HEK293 (cell line): ENCODE data around the gene ITGA4.

ENCODE experiments used
- CTCF ChIA-PET: fragments of 350-600 bp; formaldehyde crosslinking; extraction: SDS; loops from one replicate; lab custom pipeline; 2021; ENCODE audit warnings: antibody characterized with exemption; lab: Yijun Ruan, JAX
- POLR2A ChIA-PET: fragments of 300-600 bp; formaldehyde crosslinking; extraction: SDS; loops from one replicate; lab custom pipeline; 2020; ENCODE audit warnings: antibody characterized with exemption, inconsistent platforms; lab: Yijun Ruan, JAX
- H3K27ac ChIP-seq: fragments of 200-500 bp; sonication (Bioruptor generic); 2 replicates; pipeline ENCODE4 v1.5.1; 2014; ENCODE audit warnings: low read depth, low read length, control low read depth, inconsistent platforms; ENCODE audit errors: extremely low read depth
- H3K36me3 ChIP-seq, 2 experiments: fragments of 200-500 bp in 1 of 2; sonication (Bioruptor generic) in 1 of 2; 1 replicate in 1 of 2; 2 replicates in 1 of 2; pipeline ENCODE4 v1.5.1; 2014 to 2017; ENCODE audit warnings: inconsistent platforms in 2 of 2, low read length in 2 of 2; ENCODE audit not compliant: control insufficient read depth in 2 of 2, insufficient read depth in 1 of 2
- H3K4me1 ChIP-seq: fragments of 200-500 bp; sonication (Bioruptor generic); 2 replicates; pipeline ENCODE4 v1.5.1; 2014; ENCODE audit warnings: mild to moderate bottlenecking, low read length, inconsistent platforms; ENCODE audit not compliant: control insufficient read depth, insufficient read depth
- H3K4me3 ChIP-seq: 2 replicates; pipeline ENCODE4 v1.5.1; 2011; ENCODE audit warnings: low read depth, mild to moderate bottlenecking, control low read depth, low read length, moderate library complexity
- H3K9me3 ChIP-seq: fragments of 200-500 bp; sonication (Bioruptor generic); 2 replicates; pipeline ENCODE4 v1.5.1; 2014; ENCODE audit warnings: low read depth, low read length, inconsistent platforms; ENCODE audit not compliant: control insufficient read depth, insufficient read depth
- EGR2 ChIP-seq: fragments of 450-650 bp; formaldehyde crosslinking; IDR thresholded peaks from 2 replicates; pipeline ENCODE4 v1.5.1; 2016; ENCODE audit warnings: low read depth, missing biosample characterization, missing genetic modification characterization
- HOXA7 ChIP-seq: sonication (generic); formaldehyde crosslinking; IDR thresholded peaks from 2 replicates; pipeline ENCODE4 v1.8.1; 2022; ENCODE audit warnings: missing genetic modification reagents, borderline replicate concordance
- KLF10 ChIP-seq: fragments of 450-650 bp; IDR thresholded peaks from 2 replicates; pipeline ENCODE4 v1.5.1; 2018; ENCODE audit warnings: missing biosample characterization, mild to moderate bottlenecking, missing genetic modification characterization
- KLF8 ChIP-seq: fragments of 450-650 bp; formaldehyde crosslinking; IDR thresholded peaks from 2 replicates; pipeline ENCODE4 v1.5.1; 2016; ENCODE audit warnings: missing biosample characterization, missing genetic modification characterization
- ZEB2 ChIP-seq: fragments of 450-650 bp; formaldehyde crosslinking; IDR thresholded peaks from 2 replicates; pipeline ENCODE4 v1.5.1; 2016; ENCODE audit warnings: missing biosample characterization, missing genetic modification characterization
- ZNF169 ChIP-seq: fragments of 450-650 bp; formaldehyde crosslinking; IDR thresholded peaks from 2 replicates; pipeline ENCODE4 v1.5.1; 2016; ENCODE audit warnings: missing biosample characterization, missing genetic modification characterization
- ZNF223 ChIP-seq: fragments of 450-650 bp; formaldehyde crosslinking; IDR thresholded peaks from 2 replicates; pipeline ENCODE4 v1.5.1; 2016; ENCODE audit warnings: missing biosample characterization, missing genetic modification characterization
- ZNF404 ChIP-seq: fragments of 450-650 bp; formaldehyde crosslinking; IDR thresholded peaks from 2 replicates; pipeline ENCODE4 v1.5.1; 2017; ENCODE audit warnings: missing biosample characterization, missing genetic modification characterization
- ZNF585B ChIP-seq: fragments of 450-650 bp; formaldehyde crosslinking; IDR thresholded peaks from 2 replicates; pipeline ENCODE4 v1.5.1; 2016; ENCODE audit warnings: missing biosample characterization, missing genetic modification characterization
- ZNF776 ChIP-seq: fragments of 450-650 bp; formaldehyde crosslinking; IDR thresholded peaks from 2 replicates; pipeline ENCODE4 v1.5.0; 2017; ENCODE audit warnings: missing biosample characterization, missing genetic modification characterization, borderline replicate concordance
- ZNF830 ChIP-seq: fragments of 450-650 bp; IDR thresholded peaks from 2 replicates; pipeline ENCODE4 v1.5.0; 2018; ENCODE audit warnings: missing biosample characterization, missing genetic modification characterization, low read depth, mild to moderate bottlenecking, moderate library complexity
- ZSCAN16 ChIP-seq: fragments of 450-650 bp; formaldehyde crosslinking; IDR thresholded peaks from 2 replicates; pipeline ENCODE4 v1.5.1; 2016; ENCODE audit warnings: missing biosample characterization, missing genetic modification characterization
- TF ChIP-seq, protein P1 (sequence below): fragments of 450-650 bp; formaldehyde crosslinking; IDR thresholded peaks from 2 replicates; pipeline ENCODE4 v1.5.1; 2016; ENCODE audit warnings: missing biosample characterization, missing genetic modification characterization, borderline replicate concordance
- TF ChIP-seq, protein P2 (sequence below): fragments of 450-650 bp; formaldehyde crosslinking; IDR thresholded peaks from 2 replicates; pipeline ENCODE4 v1.5.1; 2016; ENCODE audit warnings: missing biosample characterization, missing genetic modification characterization
- TF ChIP-seq, protein P3 (sequence below): fragments of 450-650 bp; formaldehyde crosslinking; conservative IDR thresholded peaks from 2 replicates; pipeline ENCODE4 v1.5.1; 2016; ENCODE audit warnings: low read depth, missing biosample characterization, missing genetic modification characterization

Gene ITGA4

DNA sequence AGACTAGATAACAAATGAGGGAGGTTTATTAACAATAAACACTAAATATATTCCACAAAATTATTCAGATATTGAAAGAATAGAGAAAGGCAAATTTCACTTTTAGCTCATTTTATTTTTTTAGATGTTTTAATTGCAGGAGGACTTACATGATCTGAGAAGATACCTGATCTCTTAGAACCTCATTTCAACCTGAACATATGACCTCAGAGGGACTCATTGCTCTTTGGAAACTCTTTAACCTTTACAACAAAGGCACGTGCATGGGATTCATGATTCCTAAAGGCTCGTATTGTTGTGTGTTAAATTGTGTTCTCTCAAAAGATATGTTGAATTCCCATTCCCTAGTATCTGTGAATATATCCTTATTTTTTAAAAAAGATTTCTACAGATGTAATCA, 35.7 kb upstream of the ITGA4 start:
- no peaks in the 10 kb centered on the region for H3K9me3 ChIP-seq
- ChIA-PET POLR2A (no interaction called here), CTCF (interaction anchor here (1.4 kb wide), 1 partner anchor 10 kb away, joined by 3 read pairs; no protein-coding TSS in a partner anchor)
- TF ChIP-seq ZNF169 (no peak), EGR2 (no peak), HOXA7 (CRISPR knock-in tag) (no peak), ZSCAN16 (tag by site-specific recombination) (no peak), ZNF404 (tag by site-specific recombination) (no peak)
- TF ChIP-seq, protein P1, sequence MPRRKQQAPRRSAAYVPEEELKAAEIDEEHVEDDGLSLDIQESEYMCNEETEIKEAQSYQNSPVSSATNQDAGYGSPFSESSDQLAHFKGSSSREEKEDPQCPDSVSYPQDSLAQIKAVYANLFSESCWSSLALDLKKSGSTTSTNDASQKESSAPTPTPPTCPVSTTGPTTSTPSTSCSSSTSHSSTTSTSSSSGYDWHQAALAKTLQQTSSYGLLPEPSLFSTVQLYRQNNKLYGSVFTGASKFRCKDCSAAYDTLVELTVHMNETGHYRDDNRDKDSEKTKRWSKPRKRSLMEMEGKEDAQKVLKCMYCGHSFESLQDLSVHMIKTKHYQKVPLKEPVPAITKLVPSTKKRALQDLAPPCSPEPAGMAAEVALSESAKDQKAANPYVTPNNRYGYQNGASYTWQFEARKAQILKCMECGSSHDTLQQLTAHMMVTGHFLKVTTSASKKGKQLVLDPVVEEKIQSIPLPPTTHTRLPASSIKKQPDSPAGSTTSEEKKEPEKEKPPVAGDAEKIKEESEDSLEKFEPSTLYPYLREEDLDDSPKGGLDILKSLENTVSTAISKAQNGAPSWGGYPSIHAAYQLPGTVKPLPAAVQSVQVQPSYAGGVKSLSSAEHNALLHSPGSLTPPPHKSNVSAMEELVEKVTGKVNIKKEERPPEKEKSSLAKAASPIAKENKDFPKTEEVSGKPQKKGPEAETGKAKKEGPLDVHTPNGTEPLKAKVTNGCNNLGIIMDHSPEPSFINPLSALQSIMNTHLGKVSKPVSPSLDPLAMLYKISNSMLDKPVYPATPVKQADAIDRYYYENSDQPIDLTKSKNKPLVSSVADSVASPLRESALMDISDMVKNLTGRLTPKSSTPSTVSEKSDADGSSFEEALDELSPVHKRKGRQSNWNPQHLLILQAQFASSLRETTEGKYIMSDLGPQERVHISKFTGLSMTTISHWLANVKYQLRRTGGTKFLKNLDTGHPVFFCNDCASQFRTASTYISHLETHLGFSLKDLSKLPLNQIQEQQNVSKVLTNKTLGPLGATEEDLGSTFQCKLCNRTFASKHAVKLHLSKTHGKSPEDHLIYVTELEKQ = no peak
- TF ChIP-seq, protein P2, sequence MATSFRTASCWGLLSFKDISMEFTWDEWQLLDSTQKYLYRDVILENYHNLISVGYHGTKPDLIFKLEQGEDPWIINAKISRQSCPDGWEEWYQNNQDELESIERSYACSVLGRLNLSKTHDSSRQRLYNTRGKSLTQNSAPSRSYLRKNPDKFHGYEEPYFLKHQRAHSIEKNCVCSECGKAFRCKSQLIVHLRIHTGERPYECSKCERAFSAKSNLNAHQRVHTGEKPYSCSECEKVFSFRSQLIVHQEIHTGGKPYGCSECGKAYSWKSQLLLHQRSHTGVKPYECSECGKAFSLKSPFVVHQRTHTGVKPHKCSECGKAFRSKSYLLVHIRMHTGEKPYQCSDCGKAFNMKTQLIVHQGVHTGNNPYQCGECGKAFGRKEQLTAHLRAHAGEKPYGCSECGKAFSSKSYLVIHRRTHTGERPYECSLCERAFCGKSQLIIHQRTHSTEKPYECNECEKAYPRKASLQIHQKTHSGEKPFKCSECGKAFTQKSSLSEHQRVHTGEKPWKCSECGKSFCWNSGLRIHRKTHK (tag by site-specific recombination) = no peak
- no peaks in the 10 kb centered on the region for H3K4me1 ChIP-seq
- H3K36me3 ChIP-seq = no peaks in the 10 kb centered on the region
- H3K4me3 ChIP-seq = no peak overlapping the region
- no peak overlapping the region for H3K27ac ChIP-seq

DNA sequence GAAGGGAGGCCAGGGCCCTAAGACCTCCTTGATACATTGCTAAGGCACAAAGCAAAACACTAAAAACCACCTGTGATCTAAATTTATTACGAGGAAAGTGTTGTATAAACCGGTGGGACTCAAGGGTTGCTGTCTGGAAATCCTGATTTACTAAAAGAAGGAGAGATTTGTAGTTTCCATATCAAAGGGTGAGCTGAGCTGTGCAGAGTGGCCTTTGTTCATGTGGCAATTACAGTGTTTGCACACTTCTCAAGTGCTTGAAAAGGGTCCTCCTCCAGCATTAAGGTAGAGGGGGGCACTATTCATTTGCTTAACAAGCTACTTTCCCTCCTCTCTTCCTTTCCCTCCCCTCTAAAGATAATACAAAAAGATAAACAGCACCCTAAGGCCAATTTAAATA, 30.5 kb upstream of the ITGA4 start:
- Histone ChIP-seq H3K27ac (no peak overlapping the region), H3K4me3 (no peak overlapping the region), H3K9me3 (no peaks in the 10 kb centered on the region), H3K4me1 (no peaks in the 10 kb centered on the region), H3K36me3 (no peaks in the 10 kb centered on the region)
- TF ChIP-seq HOXA7 (CRISPR knock-in tag) (no peak), ZNF585B (tag by site-specific recombination) (no peak), ZEB2 (no peak), ZNF830 (no peak), ZNF223 (tag by site-specific recombination) (no peak), ZNF776 (tag by site-specific recombination) (no peak), EGR2 (no peak), KLF8 (tag by site-specific recombination) (no peak), KLF10 (tag by site-specific recombination) (no peak)
- TF ChIP-seq, protein P3, sequence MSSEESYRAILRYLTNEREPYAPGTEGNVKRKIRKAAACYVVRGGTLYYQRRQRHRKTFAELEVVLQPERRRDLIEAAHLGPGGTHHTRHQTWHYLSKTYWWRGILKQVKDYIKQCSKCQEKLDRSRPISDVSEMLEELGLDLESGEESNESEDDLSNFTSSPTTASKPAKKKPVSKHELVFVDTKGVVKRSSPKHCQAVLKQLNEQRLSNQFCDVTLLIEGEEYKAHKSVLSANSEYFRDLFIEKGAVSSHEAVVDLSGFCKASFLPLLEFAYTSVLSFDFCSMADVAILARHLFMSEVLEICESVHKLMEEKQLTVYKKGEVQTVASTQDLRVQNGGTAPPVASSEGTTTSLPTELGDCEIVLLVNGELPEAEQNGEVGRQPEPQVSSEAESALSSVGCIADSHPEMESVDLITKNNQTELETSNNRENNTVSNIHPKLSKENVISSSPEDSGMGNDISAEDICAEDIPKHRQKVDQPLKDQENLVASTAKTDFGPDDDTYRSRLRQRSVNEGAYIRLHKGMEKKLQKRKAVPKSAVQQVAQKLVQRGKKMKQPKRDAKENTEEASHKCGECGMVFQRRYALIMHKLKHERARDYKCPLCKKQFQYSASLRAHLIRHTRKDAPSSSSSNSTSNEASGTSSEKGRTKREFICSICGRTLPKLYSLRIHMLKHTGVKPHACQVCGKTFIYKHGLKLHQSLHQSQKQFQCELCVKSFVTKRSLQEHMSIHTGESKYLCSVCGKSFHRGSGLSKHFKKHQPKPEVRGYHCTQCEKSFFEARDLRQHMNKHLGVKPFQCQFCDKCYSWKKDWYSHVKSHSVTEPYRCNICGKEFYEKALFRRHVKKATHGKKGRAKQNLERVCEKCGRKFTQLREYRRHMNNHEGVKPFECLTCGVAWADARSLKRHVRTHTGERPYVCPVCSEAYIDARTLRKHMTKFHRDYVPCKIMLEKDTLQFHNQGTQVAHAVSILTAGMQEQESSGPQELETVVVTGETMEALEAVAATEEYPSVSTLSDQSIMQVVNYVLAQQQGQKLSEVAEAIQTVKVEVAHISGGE = no peak
- TF ChIP-seq, protein P2 (tag by site-specific recombination) = no peak
- ChIA-PET CTCF (interaction anchor here (0.6 to 1.2 kb wide), 3 partner anchors 12 to 40 kb away, joined by 3 to 4 read pairs (median 3); no protein-coding TSS in a partner anchor), POLR2A (no interaction called here)
